Measurements from ENCODE around the gene LMTK3.

LMTK3 gene

DNA sequence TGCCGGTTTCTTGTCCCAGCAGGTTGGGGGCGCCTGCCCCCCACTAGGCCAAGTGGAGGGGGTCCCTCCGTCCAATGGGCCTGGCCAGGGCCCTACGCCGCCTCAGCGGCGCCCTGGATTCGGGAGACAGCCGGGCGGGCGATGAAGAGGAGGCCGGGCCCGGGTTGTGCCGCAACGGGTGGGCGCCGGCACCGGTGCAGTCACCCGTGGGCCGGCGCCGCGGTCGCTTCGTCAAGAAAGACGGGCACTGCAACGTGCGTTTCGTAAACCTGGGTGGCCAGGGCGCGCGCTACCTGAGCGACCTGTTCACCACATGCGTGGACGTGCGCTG, 50.0 kb downstream of the LMTK3 start:
- DNase-seq (ENCODE audit: low read depth in 2 of 2), result no peak
- TF ChIP-seq, protein P1, sequence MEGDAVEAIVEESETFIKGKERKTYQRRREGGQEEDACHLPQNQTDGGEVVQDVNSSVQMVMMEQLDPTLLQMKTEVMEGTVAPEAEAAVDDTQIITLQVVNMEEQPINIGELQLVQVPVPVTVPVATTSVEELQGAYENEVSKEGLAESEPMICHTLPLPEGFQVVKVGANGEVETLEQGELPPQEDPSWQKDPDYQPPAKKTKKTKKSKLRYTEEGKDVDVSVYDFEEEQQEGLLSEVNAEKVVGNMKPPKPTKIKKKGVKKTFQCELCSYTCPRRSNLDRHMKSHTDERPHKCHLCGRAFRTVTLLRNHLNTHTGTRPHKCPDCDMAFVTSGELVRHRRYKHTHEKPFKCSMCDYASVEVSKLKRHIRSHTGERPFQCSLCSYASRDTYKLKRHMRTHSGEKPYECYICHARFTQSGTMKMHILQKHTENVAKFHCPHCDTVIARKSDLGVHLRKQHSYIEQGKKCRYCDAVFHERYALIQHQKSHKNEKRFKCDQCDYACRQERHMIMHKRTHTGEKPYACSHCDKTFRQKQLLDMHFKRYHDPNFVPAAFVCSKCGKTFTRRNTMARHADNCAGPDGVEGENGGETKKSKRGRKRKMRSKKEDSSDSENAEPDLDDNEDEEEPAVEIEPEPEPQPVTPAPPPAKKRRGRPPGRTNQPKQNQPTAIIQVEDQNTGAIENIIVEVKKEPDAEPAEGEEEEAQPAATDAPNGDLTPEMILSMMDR (IDR thresholded peaks at IDR 0.05; ENCODE audit: low read depth, low read length), result no peak
- H3K4me3 ChIP-seq (replicated peaks in 1 of 2; ENCODE audit: low read depth in 2 of 2, low read length in 2 of 2), result no peak overlapping the region

DNA sequence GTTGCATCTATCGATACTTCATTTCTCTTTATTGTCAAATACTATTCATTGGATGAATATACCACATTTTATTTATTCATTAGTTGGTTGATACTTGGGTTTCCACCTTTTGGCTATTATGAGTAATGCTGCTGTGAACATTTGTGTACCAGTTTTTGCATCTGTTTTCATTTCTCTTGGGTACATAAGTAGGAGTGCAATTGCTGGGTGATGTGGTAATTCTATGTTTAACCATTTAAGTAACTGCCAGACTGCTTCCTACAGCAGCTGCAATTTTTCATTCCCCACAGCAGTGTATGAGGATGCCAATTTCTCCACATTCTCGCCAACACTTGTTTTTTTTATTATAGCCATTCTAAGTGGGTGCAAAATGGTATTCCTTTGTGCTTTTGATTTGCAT, 53.6 kb downstream of the LMTK3 start:
- DNase-seq (ENCODE audit: low read depth in 2 of 2), result peak; percentile 36 to 57
- H3K4me3 ChIP-seq (replicated peaks in 1 of 2; ENCODE audit: low read depth in 2 of 2, low read length in 2 of 2), result no peak overlapping the region
- TF ChIP-seq, protein P1 (IDR thresholded peaks at IDR 0.05; ENCODE audit: low read depth, low read length), result no peak

DNA sequence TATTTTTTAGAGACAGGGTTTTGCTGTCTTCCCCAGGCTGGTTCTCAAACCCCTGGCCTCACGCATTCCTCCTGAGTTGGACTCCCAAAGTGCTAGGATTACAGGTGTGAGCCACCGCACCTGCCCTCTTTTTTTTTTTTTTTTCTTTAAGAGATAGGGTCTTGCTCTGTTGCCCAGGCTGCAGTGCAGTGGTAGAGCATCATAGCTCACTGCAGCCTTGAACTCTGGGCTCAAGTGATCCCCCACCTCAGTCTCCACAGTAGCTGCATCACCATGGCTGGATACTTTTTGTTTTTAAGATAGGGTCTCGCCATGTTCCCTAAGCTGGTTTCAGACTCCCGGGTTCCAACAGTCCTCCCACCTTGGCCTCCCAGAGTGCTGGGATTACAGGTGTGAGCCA, 54.8 kb downstream of the LMTK3 start:
- TF ChIP-seq, protein P1 (IDR thresholded peaks at IDR 0.05; ENCODE audit: low read depth, low read length), result no peak
- DNase-seq (ENCODE audit: low read depth in 2 of 2), result no peak
- no peak overlapping the region for H3K4me3 ChIP-seq (replicated peaks in 1 of 2; ENCODE audit: low read depth in 2 of 2, low read length in 2 of 2)

DNA sequence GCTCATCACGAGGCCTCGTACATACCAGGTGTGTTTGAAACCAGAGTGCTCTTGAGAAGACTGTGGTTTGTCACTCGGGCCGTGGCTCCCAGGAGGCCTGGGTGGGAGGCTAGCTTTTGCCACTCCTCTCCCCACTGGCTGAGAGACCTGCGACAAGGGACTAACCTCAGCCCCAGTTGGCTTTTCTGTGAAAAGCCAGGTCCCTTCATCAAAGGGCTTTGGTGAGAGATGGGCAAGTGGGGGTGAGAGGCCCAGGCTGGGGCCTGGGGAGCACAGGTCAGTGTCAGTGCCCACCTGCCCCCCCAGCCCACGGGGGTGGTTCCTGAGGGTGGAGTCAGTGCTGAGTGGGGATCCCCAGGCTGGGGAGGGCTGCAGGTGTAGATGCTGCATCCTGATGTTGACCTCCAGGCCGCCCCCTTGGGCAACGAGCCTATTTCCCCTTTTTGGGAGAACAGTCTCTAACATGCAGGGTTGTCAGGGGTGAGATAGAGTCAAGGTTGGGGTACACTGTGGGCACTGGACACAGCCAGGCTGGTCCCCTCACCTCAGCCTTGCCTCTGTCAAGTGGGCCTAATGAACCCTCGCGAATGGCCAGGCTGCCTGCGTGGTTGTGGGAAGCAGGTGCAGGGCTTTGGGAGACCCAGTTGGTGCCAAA, 55.6 kb downstream of the LMTK3 start:
- TF ChIP-seq, protein P1 (IDR thresholded peaks at IDR 0.05; ENCODE audit: low read depth, low read length), result no peak
- no peak for DNase-seq (ENCODE audit: low read depth in 2 of 2)
- no peak overlapping the region for H3K4me3 ChIP-seq (replicated peaks in 1 of 2; ENCODE audit: low read depth in 2 of 2, low read length in 2 of 2)

DNA sequence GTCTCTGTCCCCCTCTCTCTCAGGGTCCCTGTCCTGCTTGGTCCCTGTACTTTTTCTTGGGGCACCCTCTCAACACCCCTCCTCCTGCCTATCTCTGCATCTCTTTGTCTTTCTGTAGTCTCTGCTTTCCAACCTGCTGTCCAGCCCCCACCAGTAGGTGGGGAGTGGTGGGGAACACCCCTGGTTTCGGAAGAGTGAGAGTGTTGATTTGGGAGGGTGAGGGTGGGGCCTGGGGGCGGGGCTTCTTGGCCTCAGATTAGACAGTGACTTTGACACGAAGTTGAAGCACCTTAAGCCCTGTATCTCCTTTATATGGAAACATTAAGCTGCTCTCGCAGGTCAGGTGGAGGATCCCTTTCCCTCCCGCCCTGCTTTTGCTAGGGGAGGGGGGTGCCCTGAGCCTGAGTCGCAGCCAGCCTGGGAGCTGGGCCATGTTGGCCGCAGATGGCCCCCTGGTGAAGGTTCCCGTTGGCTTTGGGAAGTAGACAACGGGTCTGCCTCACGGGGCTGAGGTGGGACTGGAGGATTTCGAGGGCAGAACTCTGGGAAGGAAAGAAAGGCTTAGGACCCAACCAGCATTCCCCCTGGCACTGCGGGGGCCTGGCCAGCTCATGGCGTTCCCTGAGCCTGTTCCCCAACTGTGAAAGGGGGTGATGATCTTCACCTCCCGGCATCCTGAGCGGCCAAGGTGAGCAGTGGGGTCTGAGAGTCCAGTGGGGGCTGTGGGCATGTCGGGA, 56.3 kb downstream of the LMTK3 start, which contains the start of gene KCNJ14:
KCNJ14 (plus strand) TSS at position 404 of the 737 bp plus-strand sequence. CDS start 6,151 bp downstream, outside the sequence.
- DNase-seq (ENCODE audit: low read depth in 2 of 2), result no peak
- no peak within 1 kb of the TSS for H3K4me3 ChIP-seq (replicated peaks in 1 of 2; ENCODE audit: low read depth in 2 of 2, low read length in 2 of 2)
- TF ChIP-seq, protein P1 (IDR thresholded peaks at IDR 0.05; ENCODE audit: low read depth, low read length), result no peak

DNA sequence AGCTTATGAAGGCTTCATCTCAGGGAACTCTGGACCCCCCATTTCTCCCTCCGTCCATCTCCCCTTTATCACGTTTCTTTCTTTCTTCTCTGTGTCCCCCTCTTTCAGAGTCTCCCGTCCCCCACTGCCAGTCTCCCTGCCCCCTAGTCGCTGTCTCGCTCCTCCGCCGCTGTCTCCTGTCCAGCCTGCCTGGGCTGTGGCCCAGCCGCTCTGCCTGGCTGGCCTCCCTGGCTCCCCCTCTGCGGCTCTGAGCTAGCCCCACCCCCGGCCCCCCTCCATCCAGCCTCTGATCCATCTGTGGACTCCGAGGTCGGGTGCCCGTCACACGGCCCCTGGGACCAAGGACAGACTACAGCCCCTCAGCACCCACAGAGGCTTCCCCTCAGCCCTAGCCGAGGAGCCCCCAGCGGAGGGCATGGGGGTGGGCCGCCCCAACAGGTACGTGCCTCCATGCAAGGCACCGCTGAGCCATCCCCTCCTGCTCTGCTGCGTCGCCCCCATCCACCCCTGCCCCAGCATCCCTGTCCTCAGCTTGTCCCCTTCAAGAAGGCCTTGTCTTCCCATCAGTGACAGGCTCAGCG, 57.4 kb downstream of the LMTK3 start:
- TF ChIP-seq, protein P1 (IDR thresholded peaks at IDR 0.05; ENCODE audit: low read depth, low read length), result no peak
- DNase-seq (ENCODE audit: low read depth in 2 of 2), result no peak
- H3K4me3 ChIP-seq (replicated peaks in 1 of 2; ENCODE audit: low read depth in 2 of 2, low read length in 2 of 2), result no peak overlapping the region
